ENCODE measurements around the gene CDX4. TPM values are rescaled to one million over a fixed set of nuclear protein-coding genes. Genes with fewer than 3 reads are reported as not detected.

Gene CDX4
- total RNA-seq = not detected in 2 replicates

GRCh38 chrX:73446831-73447230 is at the start of gene CDX4:
TSS of gene CDX4 (plus strand) at chrX:73447053. CDS start at chrX:73447254, 201 bp downstream.

Other genes starting within 250 kb of the CDX4 start
- gene NAP1L2, start 232.2 kb upstream of the CDX4 start, total RNA-seq = 1.2 and 1.3 TPM in 2 replicates
- gene CHIC1, start 116.1 kb downstream of the CDX4 start, total RNA-seq = 8.1 and 10.2 TPM in 2 replicates

All from smooth muscle cell of the pulmonary artery (primary cell).